A673 (cell line): ENCODE measurements around the gene CCNA1. TPM values are rescaled to one million over a fixed set of nuclear protein-coding genes. Genes with fewer than 3 reads are reported as not detected.

ENCODE experiments used
- Bru-seq: library from RNA; stranded (reverse); fragments of 400-500 nt; gene quantifications from one replicate; lab custom pipeline; 2021; lab: Mats Ljungman, UMichigan
- BruChase-seq, 2 experiments: library from RNA; stranded (reverse); fragments of 400-500 nt; gene quantifications; one replicate each; lab custom pipeline; 2021; lab: Mats Ljungman, UMichigan
- BruUV-seq: library from RNA; stranded (reverse); fragments of 400-500 nt; replicated peaks from 2 replicates; lab custom pipeline; 2021; lab: Mats Ljungman, UMichigan
- CTCF ChIA-PET: fragments of 300-600 bp; sonication (Branson Sonifier 250); formaldehyde crosslinking; loops from one replicate; lab custom pipeline; 2022; ENCODE audit warnings: antibody characterized with exemption; lab: Charles Lee
- POLR2A ChIA-PET: fragments of 300-600 bp; sonication (Branson Sonifier 250); formaldehyde crosslinking; loops from one replicate; lab custom pipeline; 2022; ENCODE audit warnings: antibody characterized with exemption; ENCODE audit not compliant: low non-redundant PET; lab: Charles Lee
- DNase-seq: peaks from one replicate; pipeline ENCODE4 v3.0.0-alpha.2; 2015; ENCODE audit warnings: low spot score
- H3K27ac ChIP-seq: fragments of 200-600 bp; sonication (generic); 2 replicates; pipeline ENCODE4 v1.5.1; 2016; ENCODE audit warnings: mixed run types, low read depth, mild to moderate bottlenecking, mixed read lengths, antibody characterized with exemption, low read length; ENCODE audit not compliant: poor library complexity, severe bottlenecking
- H3K27me3 ChIP-seq: fragments of 200-600 bp; sonication (generic); replicated peaks from 2 replicates; pipeline ENCODE4 v1.6.1; 2017; ENCODE audit warnings: mixed run types, low read depth, mild to moderate bottlenecking, mixed read lengths, antibody characterized with exemption, low read length; ENCODE audit not compliant: insufficient read depth, poor library complexity
- H3K36me3 ChIP-seq: fragments of 200-600 bp; sonication (generic); 2 replicates; pipeline ENCODE4 v1.6.1; 2016; ENCODE audit warnings: mixed run types, mild to moderate bottlenecking, mixed read lengths, antibody characterized with exemption, low read length; ENCODE audit not compliant: insufficient read depth, poor library complexity, severe bottlenecking
- H3K4me1 ChIP-seq: fragments of 200-600 bp; sonication (generic); 2 replicates; pipeline ENCODE4 v1.6.1; 2017; ENCODE audit warnings: mixed run types, mild to moderate bottlenecking, mixed read lengths, antibody characterized with exemption, low read length; ENCODE audit not compliant: insufficient read depth, poor library complexity, severe bottlenecking
- H3K4me3 ChIP-seq: fragments of 200-600 bp; sonication (generic); 2 replicates; pipeline ENCODE4 v1.5.1; 2016; ENCODE audit warnings: low read depth, mixed run types, mild to moderate bottlenecking, mixed read lengths, low read length; ENCODE audit not compliant: poor library complexity, severe bottlenecking
- H3K9me3 ChIP-seq: fragments of 200-600 bp; sonication (generic); 2 replicates; pipeline ENCODE4 v1.6.1; 2016; ENCODE audit warnings: mixed run types, low read depth, mild to moderate bottlenecking, mixed read lengths, antibody characterized with exemption, low read length; ENCODE audit not compliant: poor library complexity, severe bottlenecking
- EZH2 ChIP-seq: fragments of 200-600 bp; sonication (generic); IDR thresholded peaks from 2 replicates; pipeline ENCODE4 v1.6.1; 2017; ENCODE audit warnings: borderline replicate concordance, low read depth, mild to moderate bottlenecking, mixed read lengths, antibody characterized with exemption, low read length; ENCODE audit not compliant: poor library complexity, severe bottlenecking
- intact Hi-C: fragments of 100-400 bp; cut with micrococcal nuclease; formaldehyde crosslinking; loops from one replicate; pipeline ENCODE4 v1.10.0; 2022; ENCODE audit not compliant: unreplicated experiment
- long read RNA-seq: library from polyadenylated mRNA; stranded (forward); transcript quantifications from one replicate; pipeline ENCODE4 v2.0.0, GENCODE V29; 2022
- total RNA-seq: library from RNA; stranded (reverse); gene quantifications from 2 replicates; pipeline ENCODE4 v1.2.3, GENCODE V29; 2021
- TF ChIP-seq, protein P1 (sequence below): fragments of 300-800, 200-600 bp; sonication (generic); conservative IDR thresholded peaks from 2 replicates; pipeline ENCODE4 v1.5.1; 2017; ENCODE audit warnings: low read depth, mild to moderate bottlenecking, antibody characterized with exemption, low read length, moderate library complexity, mixed read lengths

CCNA1 gene
- total RNA-seq, result 3.4 and 4.9 TPM in 2 replicates
- percentile 39 among the genes with signal in this experiment for Bru-seq, nascent RNA
- percentile 33 among the genes with signal in this experiment for BruChase-seq, experiment 1, labeled RNA remaining after a 2-hour chase
- BruChase-seq, experiment 2, labeled RNA remaining after a 6-hour chase, result percentile 38 among the genes with signal in this experiment
- long read RNA-seq, transcript CCNA1-201 (9 exons, 1,879 nt), result major isoform, 5 of 18 reads
- long read RNA-seq, partial matches to known transcripts, result 5 of 18 reads
- long read RNA-seq, other reads (novel, unspliced or antisense), result 3 of 18 reads

GRCh38 chr13:36432106-36432544 lies at the start of gene CCNA1:
TSS of gene CCNA1 (plus strand) at chr13:36432495. CDS start at chr13:36433057, 562 bp downstream.
- intact Hi-C loops, result no loop called here
- Histone ChIP-seq H3K4me3 (peak within 1 kb of the TSS; percentile 74), H3K27me3 (no peaks in the 10 kb centered on the region), H3K9me3 (no peaks in the 10 kb centered on the region), H3K27ac (peak within 1 kb of the TSS; percentile 18), H3K36me3 (no peaks in the 10 kb centered on the region), H3K4me1 (peaks cover 8% of the 10 kb centered on the region)
- TF ChIP-seq, protein P1, sequence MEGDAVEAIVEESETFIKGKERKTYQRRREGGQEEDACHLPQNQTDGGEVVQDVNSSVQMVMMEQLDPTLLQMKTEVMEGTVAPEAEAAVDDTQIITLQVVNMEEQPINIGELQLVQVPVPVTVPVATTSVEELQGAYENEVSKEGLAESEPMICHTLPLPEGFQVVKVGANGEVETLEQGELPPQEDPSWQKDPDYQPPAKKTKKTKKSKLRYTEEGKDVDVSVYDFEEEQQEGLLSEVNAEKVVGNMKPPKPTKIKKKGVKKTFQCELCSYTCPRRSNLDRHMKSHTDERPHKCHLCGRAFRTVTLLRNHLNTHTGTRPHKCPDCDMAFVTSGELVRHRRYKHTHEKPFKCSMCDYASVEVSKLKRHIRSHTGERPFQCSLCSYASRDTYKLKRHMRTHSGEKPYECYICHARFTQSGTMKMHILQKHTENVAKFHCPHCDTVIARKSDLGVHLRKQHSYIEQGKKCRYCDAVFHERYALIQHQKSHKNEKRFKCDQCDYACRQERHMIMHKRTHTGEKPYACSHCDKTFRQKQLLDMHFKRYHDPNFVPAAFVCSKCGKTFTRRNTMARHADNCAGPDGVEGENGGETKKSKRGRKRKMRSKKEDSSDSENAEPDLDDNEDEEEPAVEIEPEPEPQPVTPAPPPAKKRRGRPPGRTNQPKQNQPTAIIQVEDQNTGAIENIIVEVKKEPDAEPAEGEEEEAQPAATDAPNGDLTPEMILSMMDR, result no peak
- TF ChIP-seq EZH2, result no peak
- BruUV-seq, result no TSS peak
- peak; percentile 61 for DNase-seq
- CTCF ChIA-PET, result interaction anchor here (1.2 kb wide), 1 partner anchor 150 kb away, joined by 3 read pairs; no protein-coding TSS in a partner anchor
- POLR2A ChIA-PET, result no interaction called here

- DNase-seq, result no peak
- POLR2A ChIA-PET, result no interaction called here
Measured at GRCh38 chr13:36385489-36385888, 46.8 kb upstream of the CCNA1 start.

DNA sequence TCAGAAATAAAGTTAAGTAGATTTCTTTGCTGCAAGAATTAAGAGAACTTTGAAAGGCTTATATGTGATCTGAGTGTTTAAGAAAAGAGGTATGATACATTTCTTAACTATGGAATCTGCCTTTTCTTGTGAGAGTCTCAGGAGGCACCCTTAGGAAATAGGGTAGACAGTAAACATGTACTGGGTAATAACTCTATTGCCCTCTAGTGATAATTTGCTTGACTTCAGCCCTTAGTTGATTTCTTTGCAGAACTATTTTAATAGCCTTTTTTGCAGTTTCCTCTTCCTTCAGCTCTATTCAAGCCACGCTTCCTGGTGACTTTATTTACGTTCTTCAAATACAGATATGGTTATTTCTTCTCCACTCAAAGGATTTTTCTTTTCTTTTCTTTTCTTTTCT lies 37.0 kb upstream of the CCNA1 start:
- H3K27me3 ChIP-seq, result no peaks in the 10 kb centered on the region
- no peak overlapping the region for H3K27ac ChIP-seq
- no peaks in the 10 kb centered on the region for H3K9me3 ChIP-seq
- POLR2A ChIA-PET, result interaction anchor here (0.7 kb wide), 1 partner anchor 1224 kb away, joined by 6 read pairs; no protein-coding TSS in a partner anchor
- no TSS peak for BruUV-seq
- DNase-seq, result peak; percentile 71
- CTCF ChIA-PET, result no interaction called here
- H3K4me3 ChIP-seq, result no peak overlapping the region
- no peak for TF ChIP-seq EZH2
- TF ChIP-seq, protein P1, result peak; percentile 71
- no peaks in the 10 kb centered on the region for H3K36me3 ChIP-seq
- no peaks in the 10 kb centered on the region for H3K4me1 ChIP-seq
- intact Hi-C loops, result loop anchor here (2.0 to 5.0 kb wide), 2 partner anchors 48 to 113 kb away; partner anchors contain the start of gene SPART

More at GRCh38 chr13:36385489-36385888, 46.8 kb upstream of the CCNA1 start:
- TF ChIP-seq, protein P1, result no peak
- TF ChIP-seq EZH2, result no peak
- BruUV-seq, result no TSS peak
- intact Hi-C loops, result no loop called here
- no peaks in the 10 kb centered on the region for H3K4me1 ChIP-seq
- H3K4me3 ChIP-seq, result no peak overlapping the region
- no peaks in the 10 kb centered on the region for H3K36me3 ChIP-seq
- CTCF ChIA-PET, result no interaction called here
- no peaks in the 10 kb centered on the region for H3K27me3 ChIP-seq
- no peak overlapping the region for H3K27ac ChIP-seq
- no peaks in the 10 kb centered on the region for H3K9me3 ChIP-seq
